Testis (tissue), 2 donors: ENCODE results near the gene NRXN3.

Experiments
- POLR2A ChIP-seq: fragments of 450-650 bp; IDR thresholded peaks from one replicate; pipeline ENCODE4 v1.6.1; 2017; ENCODE audit warnings: antibody characterized with exemption, mild to moderate bottlenecking, moderate library complexity
- TF ChIP-seq, protein P1 (sequence below), 3 experiments: fragments of 450-650 bp in 2 of 3; fragments of 200-600 bp in 1 of 3; sonication (generic) in 1 of 3; IDR thresholded peaks; one replicate each; pipeline ENCODE4 v1.5.1; 2016 to 2019; ENCODE audit warnings: antibody characterized with exemption in 3 of 3, mild to moderate bottlenecking in 2 of 3, moderate library complexity in 1 of 3

- TF ChIP-seq, protein P1, sequence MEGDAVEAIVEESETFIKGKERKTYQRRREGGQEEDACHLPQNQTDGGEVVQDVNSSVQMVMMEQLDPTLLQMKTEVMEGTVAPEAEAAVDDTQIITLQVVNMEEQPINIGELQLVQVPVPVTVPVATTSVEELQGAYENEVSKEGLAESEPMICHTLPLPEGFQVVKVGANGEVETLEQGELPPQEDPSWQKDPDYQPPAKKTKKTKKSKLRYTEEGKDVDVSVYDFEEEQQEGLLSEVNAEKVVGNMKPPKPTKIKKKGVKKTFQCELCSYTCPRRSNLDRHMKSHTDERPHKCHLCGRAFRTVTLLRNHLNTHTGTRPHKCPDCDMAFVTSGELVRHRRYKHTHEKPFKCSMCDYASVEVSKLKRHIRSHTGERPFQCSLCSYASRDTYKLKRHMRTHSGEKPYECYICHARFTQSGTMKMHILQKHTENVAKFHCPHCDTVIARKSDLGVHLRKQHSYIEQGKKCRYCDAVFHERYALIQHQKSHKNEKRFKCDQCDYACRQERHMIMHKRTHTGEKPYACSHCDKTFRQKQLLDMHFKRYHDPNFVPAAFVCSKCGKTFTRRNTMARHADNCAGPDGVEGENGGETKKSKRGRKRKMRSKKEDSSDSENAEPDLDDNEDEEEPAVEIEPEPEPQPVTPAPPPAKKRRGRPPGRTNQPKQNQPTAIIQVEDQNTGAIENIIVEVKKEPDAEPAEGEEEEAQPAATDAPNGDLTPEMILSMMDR (IDR thresholded peaks at IDR 0.05): no peak
- no peak for TF ChIP-seq POLR2A
These were observed 242.3 kb downstream of the NRXN3 start for GRCh38 chr14:78412475-78412874.
